AG04450 (cell line): ENCODE results near the gene GTF3C1. TPM values are rescaled to one million over a fixed set of nuclear protein-coding genes. Genes with fewer than 3 reads are reported as not detected.

Experiments
- CTCF ChIA-PET: fragments of 300-600, 350-600 bp; formaldehyde crosslinking; extraction: SDS; loops from one replicate; lab custom pipeline; 2022; ENCODE audit warnings: antibody characterized with exemption, inconsistent platforms; lab: Charles Lee
- POLR2A ChIA-PET: fragments of 350-600 bp; formaldehyde crosslinking; extraction: SDS; loops from one replicate; lab custom pipeline; 2021; ENCODE audit warnings: antibody characterized with exemption, inconsistent platforms; lab: Yijun Ruan, JAX
- DNase-seq: peaks from one replicate; pipeline ENCODE4 v3.0.0-alpha.2; 2011; ENCODE audit warnings: low read depth, low spot score
- H3K27ac ChIP-seq: one replicate; pipeline ENCODE4 v1.5.1; 2012; ENCODE audit warnings: low read depth, low read length, control low read depth
- H3K27me3 ChIP-seq: one replicate; pipeline ENCODE4 v1.6.0; 2012; ENCODE audit warnings: low read length; ENCODE audit not compliant: control insufficient read depth, insufficient read depth
- H3K4me3 ChIP-seq: 2 replicates; pipeline ENCODE4 v1.5.1; 2011; ENCODE audit warnings: mild to moderate bottlenecking, low read depth, low read length, control low read depth
- H3K9me3 ChIP-seq: 2 replicates; pipeline ENCODE4 v1.5.1; 2012; ENCODE audit warnings: low read length; ENCODE audit not compliant: control insufficient read depth, insufficient read depth
- polyA plus RNA-seq: library from polyadenylated mRNA; depleted of rRNA; stranded (reverse); fragments of >200 nt; gene quantifications from 2 replicates; pipeline ENCODE4 v1.2.3, GENCODE V29; 2011
- TF ChIP-seq, protein P1 (sequence below): IDR thresholded peaks from 2 replicates; pipeline ENCODE4 v1.5.1; 2011; ENCODE audit warnings: low read depth, low read length, control low read depth, inconsistent platforms

GTF3C1 gene
- polyA plus RNA-seq, 1 experiment: 40.2 TPM

- DNase-seq: no peak
- no peaks in the 10 kb centered on the region for H3K27me3 ChIP-seq
- no peak overlapping the region for H3K27ac ChIP-seq
- POLR2A ChIA-PET: no interaction called here
- peaks cover 17% of the 10 kb centered on the region for H3K9me3 ChIP-seq
- CTCF ChIA-PET: no interaction called here
- H3K4me3 ChIP-seq: no peak overlapping the region
- TF ChIP-seq, protein P1, sequence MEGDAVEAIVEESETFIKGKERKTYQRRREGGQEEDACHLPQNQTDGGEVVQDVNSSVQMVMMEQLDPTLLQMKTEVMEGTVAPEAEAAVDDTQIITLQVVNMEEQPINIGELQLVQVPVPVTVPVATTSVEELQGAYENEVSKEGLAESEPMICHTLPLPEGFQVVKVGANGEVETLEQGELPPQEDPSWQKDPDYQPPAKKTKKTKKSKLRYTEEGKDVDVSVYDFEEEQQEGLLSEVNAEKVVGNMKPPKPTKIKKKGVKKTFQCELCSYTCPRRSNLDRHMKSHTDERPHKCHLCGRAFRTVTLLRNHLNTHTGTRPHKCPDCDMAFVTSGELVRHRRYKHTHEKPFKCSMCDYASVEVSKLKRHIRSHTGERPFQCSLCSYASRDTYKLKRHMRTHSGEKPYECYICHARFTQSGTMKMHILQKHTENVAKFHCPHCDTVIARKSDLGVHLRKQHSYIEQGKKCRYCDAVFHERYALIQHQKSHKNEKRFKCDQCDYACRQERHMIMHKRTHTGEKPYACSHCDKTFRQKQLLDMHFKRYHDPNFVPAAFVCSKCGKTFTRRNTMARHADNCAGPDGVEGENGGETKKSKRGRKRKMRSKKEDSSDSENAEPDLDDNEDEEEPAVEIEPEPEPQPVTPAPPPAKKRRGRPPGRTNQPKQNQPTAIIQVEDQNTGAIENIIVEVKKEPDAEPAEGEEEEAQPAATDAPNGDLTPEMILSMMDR: no peak
Observed at GRCh38 chr16:27441998-27442397, 107.7 kb downstream of the GTF3C1 start.

- Histone ChIP-seq H3K27ac (no peak overlapping the region), H3K4me3 (no peak overlapping the region), H3K9me3 (peaks cover 13% of the 10 kb centered on the region), H3K27me3 (no peaks in the 10 kb centered on the region)
- POLR2A ChIA-PET: no interaction called here
- TF ChIP-seq, protein P1: no peak
- DNase-seq: no peak
- CTCF ChIA-PET: no interaction called here
Observed at GRCh38 chr16:27441276-27441675, 108.4 kb downstream of the GTF3C1 start.

GRCh38 chr16:27439271-27440018 lies 110.3 kb downstream of the GTF3C1 start:
- DNase-seq: no peak
- TF ChIP-seq, protein P1: no peak
- H3K9me3 ChIP-seq: peaks cover 5% of the 10 kb centered on the region
- POLR2A ChIA-PET: no interaction called here
- CTCF ChIA-PET: no interaction called here
- H3K4me3 ChIP-seq: no peak overlapping the region
- no peaks in the 10 kb centered on the region for H3K27me3 ChIP-seq
- no peak overlapping the region for H3K27ac ChIP-seq

DNA sequence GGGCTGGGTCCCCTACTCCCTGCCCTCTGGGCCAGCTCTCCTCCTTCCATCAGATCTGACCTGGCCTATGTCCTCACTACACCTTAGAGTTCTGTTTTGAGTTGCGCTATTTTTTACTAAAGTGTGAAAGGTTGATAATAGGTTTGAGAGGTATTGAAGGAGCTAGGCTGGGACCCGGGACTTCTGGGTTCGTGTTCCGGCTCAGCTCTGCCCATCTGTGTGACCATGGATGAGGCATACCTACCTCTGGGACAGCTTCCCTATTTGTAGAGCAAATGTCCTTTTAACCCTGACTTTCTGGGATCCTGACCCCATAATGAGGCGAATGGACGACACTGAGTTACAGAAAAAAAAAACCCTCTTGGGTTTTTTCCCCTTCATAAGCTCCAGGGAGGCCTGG lies 111.8 kb downstream of the GTF3C1 start:
- no peaks in the 10 kb centered on the region for H3K27me3 ChIP-seq
- H3K9me3 ChIP-seq: no peaks in the 10 kb centered on the region; the same call in 1 of the 2 replicates
- POLR2A ChIA-PET: no interaction called here
- H3K27ac ChIP-seq: no peak overlapping the region
- CTCF ChIA-PET: no interaction called here
- TF ChIP-seq, protein P1: no peak
- H3K4me3 ChIP-seq: no peak overlapping the region
- DNase-seq: no peak

GRCh38 chr16:27436921-27437650 lies 112.6 kb downstream of the GTF3C1 start:
- Histone ChIP-seq H3K27me3 (no peaks in the 10 kb centered on the region), H3K27ac (no peak overlapping the region), H3K4me3 (no peak overlapping the region), H3K9me3 (no peaks in the 10 kb centered on the region; the same call in 1 of the 2 replicates)
- TF ChIP-seq, protein P1: no peak
- POLR2A ChIA-PET: no interaction called here
- no peak for DNase-seq
- CTCF ChIA-PET: interaction anchor here (0.6 kb wide), 1 partner anchor 200 kb away, joined by 3 read pairs; no protein-coding TSS in a partner anchor
